IMR-90 (cell line): Measurements from ENCODE around the gene CDC26. TPM values are rescaled to one million over a fixed set of nuclear protein-coding genes. Genes with fewer than 3 reads are reported as not detected.
A peak's percentile ranks its signal among the peaks of the same experiment; 100 is the strongest.

Source experiments
- ATAC-seq: fragments of 200-7000 bp; cut with Tn5 transposase; 2 replicates; pipeline ENCODE4 v1.9.1; 2020; ENCODE audit warnings: low read depth, mild to moderate bottlenecking, moderate library complexity
- Bru-seq: library from RNA; stranded (reverse); fragments of 400-500 nt; gene quantifications from one replicate; lab custom pipeline; 2021; lab: Mats Ljungman, UMichigan
- BruChase-seq, 2 experiments: library from RNA; stranded (reverse); fragments of 400-500 nt; gene quantifications; one replicate each; lab custom pipeline; 2021; lab: Mats Ljungman, UMichigan
- BruUV-seq: library from RNA; stranded (reverse); fragments of 400-500 nt; replicated peaks from 2 replicates; lab custom pipeline; 2021; lab: Mats Ljungman, UMichigan
- CTCF ChIA-PET: fragments of 300-600 bp; formaldehyde crosslinking; extraction: SDS; loops from one replicate; lab custom pipeline; 2021; ENCODE audit warnings: antibody characterized with exemption; lab: Yijun Ruan, JAX
- POLR2A ChIA-PET: fragments of 300-600 bp; sonication (Branson Sonifier 250); formaldehyde crosslinking; loops from one replicate; lab custom pipeline; 2022; ENCODE audit warnings: antibody characterized with exemption; ENCODE audit not compliant: unreplicated experiment; lab: Charles Lee
- DNase-seq: peaks from one replicate; pipeline ENCODE4 v3.0.0; 2013
- H2AFZ ChIP-seq: replicated peaks from 2 replicates; pipeline ENCODE3; 2013; ENCODE audit warnings: low read length, mild to moderate bottlenecking; ENCODE audit not compliant: poor library complexity
- H2AK5ac ChIP-seq: 2 replicates; pipeline ENCODE4 v1.6.1; 2013; ENCODE audit warnings: low read depth, low read length, inconsistent platforms
- H2AK9ac ChIP-seq: replicated peaks from 2 replicates; pipeline ENCODE3; 2013; ENCODE audit warnings: mild to moderate bottlenecking, low read depth, low read length, moderate library complexity; ENCODE audit not compliant: poor library complexity
- H2BK120ac ChIP-seq: 2 replicates; pipeline ENCODE4 v1.6.1; 2013; ENCODE audit warnings: low read depth, low read length, inconsistent platforms
- H2BK15ac ChIP-seq: 3 replicates; pipeline ENCODE4 v1.6.1; 2013; ENCODE audit warnings: low read depth, low read length, inconsistent platforms
- H2BK20ac ChIP-seq: 2 replicates; pipeline ENCODE4 v1.6.1; 2013; ENCODE audit warnings: low read depth, mild to moderate bottlenecking, inconsistent platforms, low read length, moderate library complexity
- H2BK5ac ChIP-seq: 2 replicates; pipeline ENCODE4 v1.6.1; 2013; ENCODE audit warnings: mild to moderate bottlenecking, low read depth, low read length, inconsistent platforms; ENCODE audit not compliant: poor library complexity, severe bottlenecking
- H3K14ac ChIP-seq: replicated peaks from 2 replicates; pipeline ENCODE4 v1.6.1; 2013; ENCODE audit warnings: low read depth, low read length, inconsistent platforms
- H3K18ac ChIP-seq: 2 replicates; pipeline ENCODE4 v1.6.1; 2013; ENCODE audit warnings: low read depth, low read length, control low read depth
- H3K23ac ChIP-seq: 2 replicates; pipeline ENCODE4 v1.6.1; 2013; ENCODE audit warnings: low read depth, low read length, inconsistent platforms
- H3K27ac ChIP-seq: 2 replicates; pipeline ENCODE4 v1.5.1; 2013; ENCODE audit warnings: mild to moderate bottlenecking, control low read depth, low read length; ENCODE audit not compliant: insufficient read depth
- H3K27me3 ChIP-seq: 2 replicates; pipeline ENCODE4 v1.6.1; 2013; ENCODE audit warnings: low read length; ENCODE audit not compliant: control insufficient read depth, insufficient read depth
- H3K36me3 ChIP-seq: 2 replicates; pipeline ENCODE4 v1.6.1; 2013; ENCODE audit warnings: low read length, mixed read lengths; ENCODE audit not compliant: control insufficient read depth, insufficient read depth
- H3K4ac ChIP-seq: 2 replicates; pipeline ENCODE4 v1.6.1; 2013; ENCODE audit warnings: low read depth, low read length, inconsistent platforms
- H3K4me1 ChIP-seq: 2 replicates; pipeline ENCODE4 v1.6.1; 2013; ENCODE audit warnings: low read length, mixed read lengths; ENCODE audit not compliant: control insufficient read depth, insufficient read depth
- H3K4me2 ChIP-seq: 2 replicates; pipeline ENCODE4 v1.6.1; 2013; ENCODE audit warnings: low read depth, mild to moderate bottlenecking, control low read depth, low read length, moderate library complexity
- H3K4me3 ChIP-seq: 2 replicates; pipeline ENCODE4 v1.5.1; 2013; ENCODE audit warnings: low read depth, mild to moderate bottlenecking, control low read depth, low read length, moderate library complexity; ENCODE audit not compliant: insufficient read depth
- H3K56ac ChIP-seq: 2 replicates; pipeline ENCODE4 v1.6.1; 2013; ENCODE audit warnings: low read length, inconsistent platforms; ENCODE audit not compliant: insufficient read depth; ENCODE audit errors: extremely low read depth
- H3K79me1 ChIP-seq, 2 experiments: 2 replicates each; pipeline ENCODE4 v1.6.1; 2013; ENCODE audit warnings: low read length in 2 of 2, inconsistent platforms in 1 of 2, low read depth in 1 of 2
- H3K9ac ChIP-seq: 2 replicates; pipeline ENCODE4 v1.6.1; 2013; ENCODE audit warnings: low read depth, low read length, control low read depth
- H3K9me1 ChIP-seq: 2 replicates; pipeline ENCODE4 v1.6.1; 2013; ENCODE audit warnings: low read length, inconsistent platforms; ENCODE audit not compliant: insufficient read depth
- H3K9me3 ChIP-seq: 2 replicates; pipeline ENCODE4 v1.6.1; 2013; ENCODE audit warnings: low read length; ENCODE audit not compliant: control insufficient read depth, insufficient read depth
- H4K20me1 ChIP-seq: 2 replicates; pipeline ENCODE4 v1.6.1; 2013; ENCODE audit warnings: low read length, inconsistent platforms; ENCODE audit not compliant: insufficient read depth
- H4K5ac ChIP-seq: 2 replicates; pipeline ENCODE4 v1.6.1; 2013; ENCODE audit warnings: mild to moderate bottlenecking, low read depth, low read length, control low read depth
- H4K8ac ChIP-seq, 2 experiments: 2 replicates each; pipeline ENCODE4 v1.6.1; 2013; ENCODE audit warnings: low read depth in 2 of 2, low read length in 2 of 2, control low read depth in 1 of 2, inconsistent platforms in 1 of 2
- H4K91ac ChIP-seq: 2 replicates; pipeline ENCODE4 v1.6.1; 2013; ENCODE audit warnings: low read depth, low read length, inconsistent platforms; ENCODE audit not compliant: insufficient read depth
- BHLHE40 ChIP-seq: fragments of 150-350 bp; IDR thresholded peaks from 2 replicates; pipeline ENCODE4 v1.6.1; 2016; ENCODE audit warnings: mild to moderate bottlenecking, low read depth, low read length
- CEBPB ChIP-seq: IDR thresholded peaks from 2 replicates; pipeline ENCODE4 v1.6.1; 2012; ENCODE audit warnings: low read depth, low read length, improper control_type of control experiment
- FOS ChIP-seq: fragments of 150-350 bp; IDR thresholded peaks from 2 replicates; pipeline ENCODE4 v1.6.1; 2016; ENCODE audit warnings: low read depth, low read length
- MXI1 ChIP-seq: IDR thresholded peaks from 2 replicates; pipeline ENCODE4 v1.6.1; 2012; ENCODE audit warnings: low read depth, mild to moderate bottlenecking, low read length, moderate library complexity, borderline replicate concordance
- POLR2A ChIP-seq: IDR thresholded peaks from 2 replicates; pipeline ENCODE4 v1.6.1; 2012; ENCODE audit warnings: mild to moderate bottlenecking, low read depth, low read length
- RCOR1 ChIP-seq: IDR thresholded peaks from 2 replicates; pipeline ENCODE4 v1.6.1; 2012; ENCODE audit warnings: mild to moderate bottlenecking, low read length, improper control_type of control experiment; ENCODE audit not compliant: insufficient replicate concordance
- WGBS, 2 experiments: methylation state at CpG; one replicate each; pipeline versions ENCODE4 v1.1.5 to v1.1.7; 2013; ENCODE audit warnings: missing lambda C conversion rate in 2 of 2; ENCODE audit not compliant: insufficient read length in 1 of 2; ENCODE audit errors: extremely low coverage in 2 of 2; 5-methylcytosine and 5-hydroxymethylcytosine counted together
- dilution Hi-C: fragments of 300-500 bp; cut with HindIII; formaldehyde crosslinking; loops from one replicate; pipeline ENCODE4 v1.14.3; 2018; ENCODE audit warnings: low sequenced_read_pairs; ENCODE audit not compliant: unreplicated experiment
- in situ Hi-C: fragments of 300-500 bp; cut with MboI; formaldehyde crosslinking; loops from 3 replicates; pipeline ENCODE4 v1.14.3; 2019; ENCODE audit warnings: low sequenced_read_pairs, inconsistent platforms, mixed read lengths
- intact Hi-C: fragments of 100-400 bp; cut with micrococcal nuclease; formaldehyde crosslinking; loops from 2 replicates; pipeline ENCODE4 v1.10.0; 2022
- long read RNA-seq: library from polyadenylated mRNA; unstranded; transcript quantifications from one replicate; pipeline ENCODE4 v2.0.0, GENCODE V29; 2021; ENCODE audit not compliant: unreplicated experiment
- polyA plus RNA-seq, 3 experiments: library from polyadenylated mRNA; depleted of rRNA; stranded (reverse); fragments of >200 nt; gene quantifications; 2 replicates each; pipeline ENCODE4 v1.2.3, GENCODE V29; 2012; ENCODE audit warnings: low replicate concordance in 1 of 3
- total RNA-seq: library from RNA; depleted of rRNA; stranded (reverse); fragments of >200 nt; gene quantifications from 2 replicates; pipeline ENCODE4 v1.2.3, GENCODE V29; 2012; rRNA removed
- TF ChIP-seq, protein P1 (sequence below): fragments of 150-350 bp; IDR thresholded peaks from 2 replicates; pipeline ENCODE4 v1.6.1; 2017; ENCODE audit warnings: mild to moderate bottlenecking, antibody characterized with exemption, low read length, low read depth
- TF ChIP-seq, protein P2 (sequence below): fragments of 150-350 bp; IDR thresholded peaks from 2 replicates; pipeline ENCODE4 v1.6.1; 2016; ENCODE audit warnings: low read depth, mild to moderate bottlenecking, low read length, moderate library complexity, borderline replicate concordance
- TF ChIP-seq, protein P3 (sequence below): conservative IDR thresholded peaks from 2 replicates; pipeline ENCODE4 v1.5.1; 2012; ENCODE audit warnings: mild to moderate bottlenecking, low read depth, low read length, improper control_type of control experiment

The CDC26 gene
- total RNA-seq: 16.5 and 49.2 TPM in 2 replicates
- polyA plus RNA-seq (2012; rRNA removed): 27.4 and 32.7 TPM in 2 replicates
- polyA plus RNA-seq (2012; cell fraction: cytosol; rRNA removed): 4.0 and 14.4 TPM in 2 replicates
- polyA plus RNA-seq (2012; cell fraction: nucleus; rRNA removed; ENCODE audit: low replicate concordance): 1.1 and 14.2 TPM in 2 replicates
- Bru-seq, nascent RNA: percentile 67 among the genes with signal in this experiment
- percentile 65 among the genes with signal in this experiment for BruChase-seq, experiment 1, labeled RNA remaining after a 6-hour chase
- percentile 55 among the genes with signal in this experiment for BruChase-seq, experiment 2, labeled RNA remaining after a 2-hour chase
- long read RNA-seq, transcript CDC26-201 (4 exons, 872 nt): major isoform, 19 of 45 reads
- long read RNA-seq, partial matches to known transcripts: 8 of 45 reads
- long read RNA-seq, other reads (novel, unspliced or antisense): 18 of 45 reads

DNA sequence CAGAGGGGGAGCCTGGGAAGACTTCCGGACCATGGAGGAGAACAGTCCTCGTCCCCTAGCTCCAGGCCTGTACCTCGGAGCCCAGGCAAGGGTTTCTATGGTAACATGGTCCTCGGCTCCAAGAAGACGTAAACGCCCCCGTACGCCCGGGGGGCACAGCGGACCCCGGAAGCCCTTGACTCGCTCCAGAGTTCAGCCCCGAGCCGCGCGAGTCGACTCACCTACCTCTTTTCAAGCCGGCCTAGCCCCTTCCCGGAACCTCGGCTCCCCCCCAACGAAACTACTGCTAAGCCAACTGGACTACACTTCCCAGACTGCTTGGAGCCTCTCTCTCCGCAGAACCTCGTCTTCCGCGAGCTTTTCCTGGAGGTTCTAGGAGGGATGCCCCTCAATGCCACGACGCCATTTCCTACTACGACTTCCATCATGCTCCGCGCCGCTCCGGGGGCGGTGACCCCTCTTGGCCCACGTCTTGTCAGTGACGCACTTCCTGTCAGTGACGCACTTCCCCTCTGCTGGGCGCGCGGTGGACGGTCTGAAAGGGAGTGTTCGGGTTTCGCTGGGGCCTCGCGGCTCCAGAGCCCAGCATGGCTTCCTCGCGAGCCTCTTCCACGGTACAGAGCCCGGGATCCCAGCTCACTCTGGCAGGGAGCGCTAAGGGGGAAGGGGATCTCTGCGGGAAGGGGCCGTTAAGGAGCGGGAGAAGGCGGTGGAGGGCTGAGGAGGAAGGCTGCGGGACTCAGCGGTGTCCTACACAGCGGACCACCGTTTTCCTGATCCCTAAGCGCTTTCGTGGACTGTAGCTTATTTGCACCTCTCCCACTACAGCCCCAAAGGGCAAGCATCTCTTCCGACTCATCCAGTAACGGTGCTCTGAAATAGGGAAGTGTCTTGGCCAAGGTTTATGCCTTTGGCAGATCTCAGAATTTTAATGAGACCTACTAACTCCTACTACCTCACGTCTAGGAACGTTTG, at the start of gene CDC26, which contains the start of gene PRPF4:
Gene CDC26, minus strand, starts transcription at position 416 of the 975 bp plus-strand sequence. CDS start 3,065 bp downstream, outside the sequence.
Gene PRPF4, plus strand, starts transcription at position 502 of the 975 bp plus-strand sequence. Its CDS starts 86 bp downstream, at position 588.
- Histone ChIP-seq H3K4me1 (peaks cover 2% of the 10 kb centered on the region; the same call in 1 of the 2 replicates), H2BK120ac (peak within 1 kb of the TSS; percentile 36; the same call in 1 of the 2 replicates), H2AFZ (peak within 1 kb of the TSS; percentile 98), H3K56ac (peak within 1 kb of the TSS; percentile 82), H4K91ac (peak within 1 kb of the TSS; percentile 80), H3K4me2 (peak within 1 kb of the TSS; percentile 96), H3K4ac (peak within 1 kb of the TSS; percentile 82), H2BK20ac (no peak within 1 kb of the TSS), H3K9me3 (no peaks in the 10 kb centered on the region), H3K14ac (peak within 1 kb of the TSS; percentile 86), H2BK15ac (no peak within 1 kb of the TSS; the same call in 2 of the 3 replicates), H2BK5ac (peak within 1 kb of the TSS; percentile 83), H3K36me3 (peaks cover 19% of the 10 kb centered on the region), H4K20me1 (no peaks in the 10 kb centered on the region), H4K5ac (peak within 1 kb of the TSS; percentile 40), H3K23ac (peak within 1 kb of the TSS; percentile 84; the same call in 1 of the 2 replicates), H3K27me3 (no peaks in the 10 kb centered on the region), H4K8ac (peak within 1 kb of the TSS; percentile 61 to 80), H3K79me1 (peaks cover 17 to 27% of the 10 kb centered on the region in 2 experiments), H3K9me1 (no peaks in the 10 kb centered on the region), H3K18ac (peak within 1 kb of the TSS; percentile 33), H3K9ac (peak within 1 kb of the TSS; percentile 89), H3K4me3 (peak within 1 kb of the TSS; percentile 74), H2AK5ac (peak within 1 kb of the TSS; percentile 84), H2AK9ac (peak within 1 kb of the TSS; percentile 45), H3K27ac (peak within 1 kb of the TSS; percentile 88)
- intact Hi-C loops (loop anchor here (1.0 to 10.0 kb wide), 3 partner anchors 54 to 379 kb away; partner anchors contain the start of genes FKBP15 and SLC31A1), dilution Hi-C loops (no loop called here), in situ Hi-C loops (no loop called here)
- WGBS, 2 experiments: 0% methylated on average over 8 of the region's 63 CpGs; no CpG with 5 or more reads in 1 of the 2 experiments
- ChIA-PET POLR2A (interaction anchor here (0.6 kb wide), 2 partner anchors 9 to 131 kb away, joined by 3 to 5 read pairs; no protein-coding TSS in a partner anchor), CTCF (interaction anchor here (0.7 to 1.4 kb wide), 4 partner anchors 18 to 97 kb away, joined by 3 read pairs; partner anchors contain the start of genes FKBP15 and SLC31A1)
- TSS peak; percentile 32 for BruUV-seq
- ATAC-seq (peak; percentile 95), DNase-seq (peak; percentile 99)
- TF ChIP-seq MXI1 (peak; percentile 93), RCOR1 (no peak), CEBPB (no peak), FOS (no peak), BHLHE40 (peak; percentile 66; the same call in 1 of the 2 replicates), POLR2A (peak; percentile 97)
- TF ChIP-seq, protein P1, sequence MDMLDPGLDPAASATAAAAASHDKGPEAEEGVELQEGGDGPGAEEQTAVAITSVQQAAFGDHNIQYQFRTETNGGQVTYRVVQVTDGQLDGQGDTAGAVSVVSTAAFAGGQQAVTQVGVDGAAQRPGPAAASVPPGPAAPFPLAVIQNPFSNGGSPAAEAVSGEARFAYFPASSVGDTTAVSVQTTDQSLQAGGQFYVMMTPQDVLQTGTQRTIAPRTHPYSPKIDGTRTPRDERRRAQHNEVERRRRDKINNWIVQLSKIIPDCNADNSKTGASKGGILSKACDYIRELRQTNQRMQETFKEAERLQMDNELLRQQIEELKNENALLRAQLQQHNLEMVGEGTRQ: no peak
- TF ChIP-seq, protein P2, sequence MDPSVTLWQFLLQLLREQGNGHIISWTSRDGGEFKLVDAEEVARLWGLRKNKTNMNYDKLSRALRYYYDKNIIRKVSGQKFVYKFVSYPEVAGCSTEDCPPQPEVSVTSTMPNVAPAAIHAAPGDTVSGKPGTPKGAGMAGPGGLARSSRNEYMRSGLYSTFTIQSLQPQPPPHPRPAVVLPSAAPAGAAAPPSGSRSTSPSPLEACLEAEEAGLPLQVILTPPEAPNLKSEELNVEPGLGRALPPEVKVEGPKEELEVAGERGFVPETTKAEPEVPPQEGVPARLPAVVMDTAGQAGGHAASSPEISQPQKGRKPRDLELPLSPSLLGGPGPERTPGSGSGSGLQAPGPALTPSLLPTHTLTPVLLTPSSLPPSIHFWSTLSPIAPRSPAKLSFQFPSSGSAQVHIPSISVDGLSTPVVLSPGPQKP: no peak
- TF ChIP-seq, protein P3, sequence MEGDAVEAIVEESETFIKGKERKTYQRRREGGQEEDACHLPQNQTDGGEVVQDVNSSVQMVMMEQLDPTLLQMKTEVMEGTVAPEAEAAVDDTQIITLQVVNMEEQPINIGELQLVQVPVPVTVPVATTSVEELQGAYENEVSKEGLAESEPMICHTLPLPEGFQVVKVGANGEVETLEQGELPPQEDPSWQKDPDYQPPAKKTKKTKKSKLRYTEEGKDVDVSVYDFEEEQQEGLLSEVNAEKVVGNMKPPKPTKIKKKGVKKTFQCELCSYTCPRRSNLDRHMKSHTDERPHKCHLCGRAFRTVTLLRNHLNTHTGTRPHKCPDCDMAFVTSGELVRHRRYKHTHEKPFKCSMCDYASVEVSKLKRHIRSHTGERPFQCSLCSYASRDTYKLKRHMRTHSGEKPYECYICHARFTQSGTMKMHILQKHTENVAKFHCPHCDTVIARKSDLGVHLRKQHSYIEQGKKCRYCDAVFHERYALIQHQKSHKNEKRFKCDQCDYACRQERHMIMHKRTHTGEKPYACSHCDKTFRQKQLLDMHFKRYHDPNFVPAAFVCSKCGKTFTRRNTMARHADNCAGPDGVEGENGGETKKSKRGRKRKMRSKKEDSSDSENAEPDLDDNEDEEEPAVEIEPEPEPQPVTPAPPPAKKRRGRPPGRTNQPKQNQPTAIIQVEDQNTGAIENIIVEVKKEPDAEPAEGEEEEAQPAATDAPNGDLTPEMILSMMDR: no peak
